DND-41 (cell line): ENCODE results near the gene PACS1.

Experiments
- ATAC-seq: fragments of 200-7000 bp; cut with Tn5 transposase; 3 replicates; pipeline ENCODE4 v1.9.1; 2021; ENCODE audit warnings: low read depth; ENCODE audit not compliant: insufficient read depth
- DNase-seq: peaks from one replicate; pipeline ENCODE4 v3.0.0-alpha.2; 2020
- H2AFZ ChIP-seq: 2 replicates; pipeline ENCODE4 v1.6.0; 2012; ENCODE audit warnings: low read depth, low read length
- H3K27ac ChIP-seq: 2 replicates; pipeline ENCODE4 v1.5.1; 2012; ENCODE audit warnings: low read length, inconsistent platforms
- H3K27me3 ChIP-seq: fragments of 200-600 bp; sonication (generic); 2 replicates; pipeline ENCODE4 v1.6.0; 2012; ENCODE audit warnings: low read length, mild to moderate bottlenecking, inconsistent platforms; ENCODE audit not compliant: insufficient read depth, poor library complexity
- H3K36me3 ChIP-seq: 2 replicates; pipeline ENCODE4 v1.5.1; 2012; ENCODE audit warnings: low read length, inconsistent platforms; ENCODE audit not compliant: insufficient read depth
- H3K4me1 ChIP-seq: 2 replicates; pipeline ENCODE4 v1.5.1; 2012; ENCODE audit warnings: mild to moderate bottlenecking, low read length; ENCODE audit not compliant: insufficient read depth
- H3K4me2 ChIP-seq: 2 replicates; pipeline ENCODE4 v1.6.0; 2012; ENCODE audit warnings: mild to moderate bottlenecking, moderate library complexity, low read length, inconsistent platforms; ENCODE audit not compliant: insufficient read depth
- H3K4me3 ChIP-seq, 2 experiments: fragments of 200-600 bp in 1 of 2; shearing (Covaris generic) in 1 of 2; 2 replicates each; pipeline ENCODE4 v1.5.1; 2012 to 2016; ENCODE audit warnings: inconsistent platforms in 2 of 2, low read length in 2 of 2, mild to moderate bottlenecking in 2 of 2, low read depth in 1 of 2, moderate library complexity in 1 of 2
- H3K79me2 ChIP-seq: 2 replicates; pipeline ENCODE4 v1.6.0; 2012; ENCODE audit warnings: low read length, inconsistent platforms; ENCODE audit not compliant: insufficient read depth
- H3K9ac ChIP-seq: 2 replicates; pipeline ENCODE4 v1.6.0; 2012; ENCODE audit warnings: low read depth, mild to moderate bottlenecking, inconsistent platforms, low read length, moderate library complexity
- H3K9me3 ChIP-seq: 2 replicates; pipeline ENCODE4 v1.5.1; 2012; ENCODE audit warnings: low read length, moderate library complexity, mild to moderate bottlenecking, inconsistent platforms; ENCODE audit not compliant: insufficient read depth, severe bottlenecking
- H4K20me1 ChIP-seq: 2 replicates; pipeline ENCODE4 v1.6.0; 2012; ENCODE audit warnings: low read length; ENCODE audit not compliant: insufficient read depth
- CTCF ChIP-seq: IDR thresholded peaks from 2 replicates; pipeline ENCODE4 v1.5.1; 2012; ENCODE audit warnings: borderline replicate concordance, low read length, moderate library complexity, mild to moderate bottlenecking; ENCODE audit not compliant: poor library complexity, severe bottlenecking; ENCODE audit errors: extremely low read depth
- EZH2 ChIP-seq: IDR thresholded peaks from 3 replicates; pipeline ENCODE4 v1.6.1; 2012; ENCODE audit warnings: borderline replicate concordance, low read depth, mild to moderate bottlenecking, moderate library complexity, low read length, inconsistent platforms; ENCODE audit not compliant: severe bottlenecking

PACS1 gene

GRCh38 chr11:66262696-66263095 lies 192.6 kb downstream of the PACS1 start:
- no peak for DNase-seq
- Histone ChIP-seq H3K9ac (no peak overlapping the region), H3K36me3 (peaks cover 80% of the 10 kb centered on the region), H3K27me3 (no peaks in the 10 kb centered on the region), H3K4me1 (peaks cover 24% of the 10 kb centered on the region), H4K20me1 (peaks cover 38% of the 10 kb centered on the region), H3K4me2 (no peak overlapping the region), H3K27ac (no peak overlapping the region), H2AFZ (no peak overlapping the region), H3K79me2 (peaks cover 24% of the 10 kb centered on the region), H3K4me3 (no peak overlapping the region), H3K9me3 (no peaks in the 10 kb centered on the region)
- ATAC-seq = no peak
- no peak for TF ChIP-seq EZH2
- TF ChIP-seq CTCF = no peak

- Histone ChIP-seq H3K4me2 (no peak overlapping the region), H3K4me3 (no peak overlapping the region), H3K27ac (no peak overlapping the region), H2AFZ (no peak overlapping the region), H4K20me1 (peaks cover 34% of the 10 kb centered on the region), H3K4me1 (peaks cover 29% of the 10 kb centered on the region), H3K79me2 (peaks cover 21% of the 10 kb centered on the region), H3K9ac (no peak overlapping the region), H3K9me3 (no peaks in the 10 kb centered on the region), H3K27me3 (no peaks in the 10 kb centered on the region), H3K36me3 (peaks cover 80% of the 10 kb centered on the region)
- ATAC-seq (no peak), DNase-seq (no peak)
- TF ChIP-seq CTCF (no peak), EZH2 (no peak)
Observed at GRCh38 chr11:66263231-66263630, 193.2 kb downstream of the PACS1 start.

GRCh38 chr11:66263785-66264184 lies 193.7 kb downstream of the PACS1 start:
- peaks cover 24% of the 10 kb centered on the region for H3K4me1 ChIP-seq
- no peak for DNase-seq
- peaks cover 30% of the 10 kb centered on the region for H4K20me1 ChIP-seq
- no peak for ATAC-seq
- peaks cover 75% of the 10 kb centered on the region for H3K36me3 ChIP-seq
- H3K4me3 ChIP-seq = no peak overlapping the region
- H2AFZ ChIP-seq = no peak overlapping the region
- H3K9ac ChIP-seq = no peak overlapping the region
- no peak overlapping the region for H3K4me2 ChIP-seq
- no peaks in the 10 kb centered on the region for H3K27me3 ChIP-seq
- peaks cover 17% of the 10 kb centered on the region for H3K79me2 ChIP-seq
- TF ChIP-seq EZH2 = no peak
- no peak for TF ChIP-seq CTCF
- no peak overlapping the region for H3K27ac ChIP-seq
- no peaks in the 10 kb centered on the region for H3K9me3 ChIP-seq

- Histone ChIP-seq H3K4me1 (peaks cover 21% of the 10 kb centered on the region), H2AFZ (no peak overlapping the region), H4K20me1 (peaks cover 30% of the 10 kb centered on the region), H3K27ac (no peak overlapping the region), H3K4me3 (no peak overlapping the region), H3K36me3 (peaks cover 69% of the 10 kb centered on the region), H3K79me2 (peaks cover 17% of the 10 kb centered on the region), H3K9me3 (no peaks in the 10 kb centered on the region), H3K9ac (no peak overlapping the region), H3K27me3 (no peaks in the 10 kb centered on the region), H3K4me2 (no peak overlapping the region)
- ATAC-seq (no peak), DNase-seq (no peak)
- TF ChIP-seq EZH2 (no peak), CTCF (no peak)
Observed at GRCh38 chr11:66264383-66264782, 194.3 kb downstream of the PACS1 start.
